Measurements from ENCODE around the gene KLHL2.

The KLHL2 gene

GRCh38 chr4:165288226-165288625 lies 80.9 kb downstream of the KLHL2 start:
- DNase-seq (ENCODE audit: low read depth, low spot score) = no peak

- no peak for DNase-seq (ENCODE audit: low read depth, low spot score)
Measured at GRCh38 chr4:165288639-165289422, 81.5 kb downstream of the KLHL2 start.

GRCh38 chr4:165289423-165289785 lies 82.0 kb downstream of the KLHL2 start:
- no peak for DNase-seq (ENCODE audit: low read depth, low spot score)

GRCh38 chr4:165293061-165293460 lies 85.7 kb downstream of the KLHL2 start:
- no peak for DNase-seq (ENCODE audit: low read depth, low spot score)

- no peak for DNase-seq (ENCODE audit: low read depth, low spot score)
Measured at GRCh38 chr4:165293927-165294649, 86.7 kb downstream of the KLHL2 start.

- DNase-seq (ENCODE audit: low read depth, low spot score) = no peak
Measured at GRCh38 chr4:165294907-165295306, 87.5 kb downstream of the KLHL2 start.

- no peak for DNase-seq (ENCODE audit: low read depth, low spot score)
Measured at GRCh38 chr4:165297626-165298025, 90.3 kb downstream of the KLHL2 start.

GRCh38 chr4:165299399-165300060 lies 92.2 kb downstream of the KLHL2 start:
- DNase-seq (ENCODE audit: low read depth, low spot score) = no peak

GRCh38 chr4:165301833-165302232 lies 94.5 kb downstream of the KLHL2 start:
- no peak for DNase-seq (ENCODE audit: low read depth, low spot score)

GRCh38 chr4:165302658-165303057 lies 95.3 kb downstream of the KLHL2 start:
- no peak for DNase-seq (ENCODE audit: low read depth, low spot score)

GRCh38 chr4:165308166-165308565 lies 100.8 kb downstream of the KLHL2 start:
- no peak for DNase-seq (ENCODE audit: low read depth, low spot score)

GRCh38 chr4:165308606-165309005 lies 101.2 kb downstream of the KLHL2 start:
- DNase-seq (ENCODE audit: low read depth, low spot score) = no peak

GRCh38 chr4:165309456-165309855 lies 102.1 kb downstream of the KLHL2 start:
- DNase-seq (ENCODE audit: low read depth, low spot score) = no peak

GRCh38 chr4:165312506-165312905 lies 105.1 kb downstream of the KLHL2 start:
- no peak for DNase-seq (ENCODE audit: low read depth, low spot score)

GRCh38 chr4:165319030-165319429 lies 111.7 kb downstream of the KLHL2 start:
- no peak for DNase-seq (ENCODE audit: low read depth, low spot score)

GRCh38 chr4:165319509-165319908 lies 112.1 kb downstream of the KLHL2 start:
- DNase-seq (ENCODE audit: low read depth, low spot score) = no peak

- DNase-seq (ENCODE audit: low read depth, low spot score) = no peak
Measured at GRCh38 chr4:165324236-165324917, 117.0 kb downstream of the KLHL2 start.

- DNase-seq (ENCODE audit: low read depth, low spot score) = no peak
Measured at GRCh38 chr4:165324918-165325304, 117.5 kb downstream of the KLHL2 start.

- DNase-seq (ENCODE audit: low read depth, low spot score) = no peak
Measured at GRCh38 chr4:165325732-165326512, 118.6 kb downstream of the KLHL2 start.

GRCh38 chr4:165326831-165327210 lies 119.5 kb downstream of the KLHL2 start:
- no peak for DNase-seq (ENCODE audit: low read depth, low spot score)

Data from smooth muscle cell of the brain vasculature (primary cell).